ENCODE data around the gene PGS1.
"Not testable (repeated sequence)": the region's sequence is repeated elsewhere in the genome, so short reads cannot be mapped to it uniquely, and the experiment has no call there.

The PGS1 gene

GRCh38 chr17:78378225-78379130 lies at the start of gene PGS1:
Gene PGS1 (plus strand): TSS chr17:78378649. CDS start chr17:78378666, 17 bp downstream.
- DNase-seq (ENCODE audit: low read depth): no peak

- peak; percentile 90 for DNase-seq (ENCODE audit: low read depth)
Observed at GRCh38 chr17:78329263-78330059, 49.0 kb upstream of the PGS1 start.

DNA sequence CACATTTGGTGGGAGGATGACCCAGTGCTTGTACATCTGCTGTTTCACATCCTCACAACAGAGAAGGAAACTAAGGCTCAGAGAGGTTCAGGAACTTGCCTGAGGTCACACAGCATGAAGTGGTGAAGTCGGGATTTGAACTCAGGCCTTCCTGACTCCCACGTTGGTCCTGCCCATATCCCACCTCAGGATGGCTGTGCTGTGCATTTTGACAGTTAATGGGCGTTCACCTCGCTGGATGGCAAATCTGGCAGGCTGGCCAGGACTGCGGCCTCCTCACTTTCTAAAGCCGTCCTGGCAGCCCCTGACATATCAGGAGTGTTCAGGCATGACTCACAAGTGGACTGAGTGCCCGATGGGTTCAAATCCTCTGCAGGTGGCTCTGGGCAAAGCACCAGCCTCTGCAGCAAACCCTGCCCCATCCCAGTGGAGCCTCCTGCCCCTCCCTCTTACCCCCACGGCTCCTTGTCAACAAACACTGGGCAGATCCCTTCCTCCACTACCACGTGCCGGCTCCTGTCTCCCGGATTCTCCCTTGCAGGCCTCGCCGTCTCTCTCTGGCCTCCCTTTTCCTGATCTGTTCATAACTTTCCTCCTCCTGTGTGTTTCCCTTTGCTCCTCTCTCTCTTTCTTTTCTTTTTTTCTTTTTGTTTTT lies 47.8 kb upstream of the PGS1 start:
- no peak for DNase-seq (ENCODE audit: low read depth)

- DNase-seq (ENCODE audit: low read depth): not testable (repeated sequence)
Observed at GRCh38 chr17:78331355-78331754, 47.1 kb upstream of the PGS1 start.

- DNase-seq (ENCODE audit: low read depth): no peak
Observed at GRCh38 chr17:78332991-78333390, 45.5 kb upstream of the PGS1 start.

DNA sequence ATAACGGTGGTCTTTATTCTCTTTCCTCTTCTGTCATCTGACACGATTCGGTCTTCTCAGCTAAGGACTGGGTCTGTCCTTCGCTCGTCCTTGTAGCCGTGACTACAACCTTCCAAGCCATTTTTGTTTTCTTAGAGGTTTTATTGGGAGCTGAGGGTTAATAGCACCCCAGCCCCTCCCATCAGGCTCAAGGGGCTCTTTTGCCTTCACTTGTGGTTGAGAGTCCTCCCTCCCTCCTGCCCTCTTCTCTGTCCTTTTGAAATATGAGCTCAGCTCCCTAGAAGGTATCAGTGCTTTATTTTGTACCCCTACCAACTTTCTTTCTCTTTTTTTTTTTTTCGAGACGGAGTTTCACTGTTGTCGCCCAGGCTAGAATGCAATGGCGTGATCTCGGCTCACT lies 43.2 kb upstream of the PGS1 start:
- DNase-seq (ENCODE audit: low read depth): no peak

GRCh38 chr17:78337244-78338109 lies 41.0 kb upstream of the PGS1 start:
- peak; percentile 97 for DNase-seq (ENCODE audit: low read depth)

DNA sequence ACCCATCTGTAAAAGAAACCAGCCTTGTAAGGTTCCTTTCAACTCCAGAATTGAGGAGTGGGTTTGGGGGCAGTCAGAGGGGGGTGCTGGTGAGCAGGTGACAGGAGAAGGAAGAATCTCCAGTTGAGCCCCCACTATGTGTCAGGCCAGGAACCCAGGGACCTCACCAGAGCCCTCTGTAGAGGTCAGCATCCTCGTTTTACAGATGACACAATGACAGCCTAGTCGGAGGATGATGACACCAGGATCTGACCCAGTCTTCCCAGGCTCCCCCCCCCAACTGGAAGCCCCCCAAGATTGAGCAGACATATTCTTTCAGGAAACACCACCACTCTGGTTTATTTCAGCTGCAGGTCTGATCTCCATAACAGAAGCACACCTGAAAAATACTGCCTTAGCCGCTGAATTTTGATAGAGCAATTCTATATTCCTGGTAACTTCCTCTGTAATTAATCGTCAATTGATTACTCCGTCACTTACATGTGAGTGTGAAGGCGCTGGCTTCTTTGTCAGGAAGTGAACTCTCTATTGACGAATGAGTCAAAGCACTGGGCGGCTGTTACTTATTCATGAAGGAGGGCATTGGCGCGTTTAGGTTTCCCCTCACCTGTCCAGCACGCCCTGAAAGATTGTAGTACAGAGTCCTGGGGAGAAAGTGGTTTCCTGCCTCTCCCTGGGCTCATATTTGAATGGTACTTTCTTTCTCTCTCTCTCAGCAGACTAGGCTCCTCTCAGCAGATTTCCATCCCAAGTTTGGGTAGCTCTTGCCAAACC lies 39.8 kb upstream of the PGS1 start:
- no peak for DNase-seq (ENCODE audit: low read depth)

GRCh38 chr17:78340183-78340955 lies 38.1 kb upstream of the PGS1 start:
- DNase-seq (ENCODE audit: low read depth): no peak

GRCh38 chr17:78341559-78342448 lies 36.6 kb upstream of the PGS1 start:
- no peak for DNase-seq (ENCODE audit: low read depth)

GRCh38 chr17:78342449-78343186 lies 35.8 kb upstream of the PGS1 start:
- peak; percentile 95 for DNase-seq (ENCODE audit: low read depth)

DNA sequence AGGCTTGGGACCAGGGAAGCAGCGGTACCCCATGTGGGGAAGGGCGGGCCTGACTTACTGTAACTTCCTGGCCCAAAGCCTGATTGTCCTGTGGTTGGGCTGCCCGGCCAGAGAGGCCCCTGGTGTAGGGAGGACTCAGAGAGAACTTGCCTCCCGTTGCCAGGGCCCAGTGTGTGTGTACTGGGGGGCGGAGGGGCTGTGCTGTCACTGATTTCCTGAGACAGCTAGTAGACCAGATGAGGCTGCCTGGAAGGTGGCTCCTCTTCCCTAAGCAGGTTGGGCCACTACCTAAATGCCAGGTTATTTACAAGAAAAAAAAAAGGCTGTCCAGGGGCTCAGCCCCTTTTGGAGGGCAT lies 35.3 kb upstream of the PGS1 start:
- peak; percentile 97 for DNase-seq (ENCODE audit: low read depth)

DNA sequence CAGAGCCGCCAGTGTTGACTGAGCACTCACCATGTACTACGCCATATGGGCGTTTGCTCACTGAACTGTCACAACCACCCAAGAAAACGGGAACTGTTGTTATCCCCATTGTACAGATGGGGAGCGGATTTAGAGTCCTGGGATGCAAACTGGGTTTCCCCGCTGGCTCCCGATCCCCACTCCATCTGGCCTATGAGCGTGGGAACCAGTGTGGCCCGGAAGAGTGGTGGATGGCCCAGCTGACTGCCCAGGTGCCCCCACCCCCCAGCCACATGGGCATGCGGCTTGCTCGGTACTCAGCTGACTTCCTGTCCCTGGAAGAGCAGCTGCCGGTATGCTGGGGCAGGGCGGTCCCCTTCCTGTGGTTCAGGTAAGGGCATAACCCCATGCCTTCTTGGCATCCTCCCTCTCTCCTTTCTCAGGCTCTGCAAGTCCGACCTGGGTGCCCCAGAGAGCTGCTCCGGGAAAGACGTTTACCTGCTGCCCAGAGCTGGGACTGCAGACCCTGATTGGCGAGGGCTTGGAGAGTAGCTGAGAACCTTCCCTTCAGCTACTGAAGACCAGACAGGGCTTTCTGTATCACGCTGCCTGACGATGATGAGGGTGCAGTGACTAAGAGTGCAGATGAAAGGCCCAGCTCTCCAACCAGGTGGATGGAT lies 34.8 kb upstream of the PGS1 start:
- no peak for DNase-seq (ENCODE audit: low read depth)

GRCh38 chr17:78344666-78345065 lies 33.8 kb upstream of the PGS1 start:
- no peak for DNase-seq (ENCODE audit: low read depth)

DNA sequence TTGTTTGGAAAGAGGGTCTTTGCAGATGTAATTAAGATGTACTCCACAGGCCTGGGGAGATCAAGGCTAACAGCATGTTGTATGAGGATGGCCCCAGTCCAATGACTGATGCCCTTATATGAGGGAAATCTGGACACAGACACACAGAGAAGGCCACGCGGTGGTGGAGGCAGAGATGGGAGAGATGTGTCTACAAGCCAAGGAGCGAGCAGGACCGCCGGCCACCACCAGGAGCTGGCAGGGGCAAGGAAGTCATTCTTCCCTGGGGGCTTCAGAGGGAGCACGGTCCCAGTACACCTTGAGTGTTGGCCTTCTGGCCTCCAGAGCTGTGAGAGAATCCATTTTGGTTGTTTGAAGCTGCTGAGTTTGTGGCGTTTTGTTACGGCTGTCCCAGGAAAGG lies 33.3 kb upstream of the PGS1 start:
- DNase-seq (ENCODE audit: low read depth): no peak

GRCh38 chr17:78345791-78346494 lies 32.5 kb upstream of the PGS1 start:
- DNase-seq (ENCODE audit: low read depth): no peak

- DNase-seq (ENCODE audit: low read depth): no peak
Observed at GRCh38 chr17:78346605-78347250, 31.7 kb upstream of the PGS1 start.

Measured in stromal cell of bone marrow (primary cell).